ENCODE data around the gene PCSK6.
A peak's percentile ranks its signal among the peaks of the same experiment; 100 is the strongest.
"Not testable (repeated sequence)": the region's sequence is repeated elsewhere in the genome, so short reads cannot be mapped to it uniquely, and the experiment has no call there.

PCSK6 gene

GRCh38 chr15:101461097-101461496 is 28.4 kb downstream of the PCSK6 start:
- DNase-seq (ENCODE audit: low spot score) = no peak

GRCh38 chr15:101459579-101460300 is 29.8 kb downstream of the PCSK6 start:
- DNase-seq (ENCODE audit: low spot score) = no peak

GRCh38 chr15:101458908-101459578 is 30.5 kb downstream of the PCSK6 start:
- DNase-seq (ENCODE audit: low spot score) = no peak

GRCh38 chr15:101458158-101458900 is 31.2 kb downstream of the PCSK6 start:
- no peak for DNase-seq (ENCODE audit: low spot score)

GRCh38 chr15:101457696-101458095 is 31.8 kb downstream of the PCSK6 start:
- no peak for DNase-seq (ENCODE audit: low spot score)

GRCh38 chr15:101456057-101456739 is 33.3 kb downstream of the PCSK6 start:
- no peak for DNase-seq (ENCODE audit: low spot score)

- DNase-seq (ENCODE audit: low spot score) = peak; percentile 85
Measured at GRCh38 chr15:101455291-101456025, 34.0 kb downstream of the PCSK6 start.

- DNase-seq (ENCODE audit: low spot score) = not testable (repeated sequence)
Measured at GRCh38 chr15:101454781-101455180, 34.7 kb downstream of the PCSK6 start.

- no peak for DNase-seq (ENCODE audit: low spot score)
Measured at GRCh38 chr15:101454365-101454764, 35.1 kb downstream of the PCSK6 start.

GRCh38 chr15:101453123-101454120 is 36.1 kb downstream of the PCSK6 start:
- DNase-seq (ENCODE audit: low spot score) = no peak

- DNase-seq (ENCODE audit: low spot score) = no peak
Measured at GRCh38 chr15:101452572-101452971, 36.9 kb downstream of the PCSK6 start.

GRCh38 chr15:101451846-101452245 is 37.7 kb downstream of the PCSK6 start:
- no peak for DNase-seq (ENCODE audit: low spot score)

GRCh38 chr15:101451266-101451799 is 38.2 kb downstream of the PCSK6 start:
- peak; percentile 43 for DNase-seq (ENCODE audit: low spot score)

GRCh38 chr15:101450403-101451265 is 38.9 kb downstream of the PCSK6 start:
- DNase-seq (ENCODE audit: low spot score) = no peak

GRCh38 chr15:101449471-101450402 is 39.8 kb downstream of the PCSK6 start:
- DNase-seq (ENCODE audit: low spot score) = no peak

GRCh38 chr15:101448336-101448735 is 41.2 kb downstream of the PCSK6 start:
- DNase-seq (ENCODE audit: low spot score) = no peak

- DNase-seq (ENCODE audit: low spot score) = no peak
Measured at GRCh38 chr15:101447561-101448071, 41.9 kb downstream of the PCSK6 start.

- DNase-seq (ENCODE audit: low spot score) = no peak
Measured at GRCh38 chr15:101447168-101447533, 42.4 kb downstream of the PCSK6 start.
